NB4 (cell line): ENCODE measurements around the gene EIF4EBP2.

Source experiments
- DNase-seq: peaks from one replicate; pipeline ENCODE4 v3.0.0; 2010; ENCODE audit warnings: low read depth
- H3K4me3 ChIP-seq: one replicate; pipeline ENCODE4 v1.5.1; 2011; ENCODE audit warnings: mild to moderate bottlenecking, low read depth, low read length, moderate library complexity
- CTCF ChIP-seq: IDR thresholded peaks from one replicate; pipeline ENCODE4 v1.5.1; 2012; ENCODE audit warnings: low read depth, low read length
- MAX ChIP-seq: IDR thresholded peaks from 2 replicates; pipeline ENCODE4 v1.6.1; 2011; ENCODE audit warnings: low read depth, low read length
- MYC ChIP-seq: IDR thresholded peaks from 2 replicates; pipeline ENCODE4 v1.6.1; 2011; ENCODE audit warnings: low read depth, low read length
- POLR2A ChIP-seq: IDR thresholded peaks from 2 replicates; pipeline ENCODE4 v1.6.1; 2011; ENCODE audit warnings: mild to moderate bottlenecking; ENCODE audit not compliant: insufficient read length; ENCODE audit errors: extremely low read depth

EIF4EBP2 gene

GRCh38 chr10:70410608-70411007 is 6.7 kb downstream of the EIF4EBP2 start:
- DNase-seq: no peak
- no peak for TF ChIP-seq MAX
- TF ChIP-seq POLR2A: no peak
- TF ChIP-seq MYC: no peak
- TF ChIP-seq CTCF: no peak

GRCh38 chr10:70412356-70412755 is 8.4 kb downstream of the EIF4EBP2 start:
- TF ChIP-seq MYC (no peak), POLR2A (no peak), MAX (no peak), CTCF (no peak)
- H3K4me3 ChIP-seq: no peak overlapping the region
- DNase-seq: no peak

More at GRCh38 chr10:70410608-70411007, 6.7 kb downstream of the EIF4EBP2 start:
- H3K4me3 ChIP-seq: no peak overlapping the region

GRCh38 chr10:70417568-70417967 is 13.6 kb downstream of the EIF4EBP2 start:
- no peak for DNase-seq
- H3K4me3 ChIP-seq: no peak overlapping the region
- TF ChIP-seq CTCF (no peak), POLR2A (no peak), MYC (no peak), MAX (no peak)

- no peak for TF ChIP-seq MYC
- TF ChIP-seq CTCF: no peak
- TF ChIP-seq POLR2A: no peak
- no peak for TF ChIP-seq MAX
- no peak for DNase-seq
- H3K4me3 ChIP-seq: no peak overlapping the region
Measured at GRCh38 chr10:70418229-70418628, 14.3 kb downstream of the EIF4EBP2 start.

- DNase-seq: no peak
- no peak overlapping the region for H3K4me3 ChIP-seq
- no peak for TF ChIP-seq MYC
- TF ChIP-seq MAX: no peak
- TF ChIP-seq CTCF: no peak
- no peak for TF ChIP-seq POLR2A
Measured at GRCh38 chr10:70418713-70419112, 14.8 kb downstream of the EIF4EBP2 start.

GRCh38 chr10:70424320-70424719 is 20.4 kb downstream of the EIF4EBP2 start:
- no peak for TF ChIP-seq CTCF
- no peak for TF ChIP-seq MAX
- TF ChIP-seq POLR2A: no peak
- TF ChIP-seq MYC: no peak
- no peak for DNase-seq
- no peak overlapping the region for H3K4me3 ChIP-seq
